A549 (cell line): ENCODE results near the gene ABCC1. TPM values are rescaled to one million over a fixed set of nuclear protein-coding genes. Genes with fewer than 3 reads are reported as not detected.

Experiments
- ATAC-seq, 2 experiments: fragments of 200-7000 bp in 1 of 2; fragments of >200 bp in 1 of 2; cut with Nextera tagmentation in 1 of 2; cut with Tn5 transposase in 1 of 2; 3 replicates each; pipeline versions ENCODE4 v1.8.0 to v1.9.1; 2018 to 2020; ENCODE audit warnings: mild to moderate bottlenecking in 1 of 2, moderate library complexity in 1 of 2
- CTCF ChIA-PET: fragments of 300-600 bp; sonication (Branson Sonifier 250); formaldehyde crosslinking; extraction: SDS; loops from one replicate; lab custom pipeline; 2021; ENCODE audit warnings: antibody characterized with exemption, inconsistent platforms; lab: Yijun Ruan, JAX
- POLR2A ChIA-PET: fragments of 350-600 bp; formaldehyde crosslinking; extraction: SDS; loops from one replicate; lab custom pipeline; 2021; ENCODE audit warnings: antibody characterized with exemption, inconsistent platforms; lab: Yijun Ruan, JAX
- DNase-seq, 2 experiments: peaks; one replicate each; pipeline versions ENCODE4 v3.0.0 to v3.0.0-alpha.2; 2011 to 2016; ENCODE audit warnings: low read depth in 1 of 2, low spot score in 1 of 2
- FAIRE-seq: peaks from 2 replicates; lab custom pipeline; 2011; peaks lifted over from hg19 to GRCh38; lab: Jason Lieb, UNC
- H3K27ac ChIP-seq, 2 experiments: fragments of >200 bp; sonication (Bioruptor Twin); formaldehyde crosslinking; 3 replicates each; pipeline ENCODE4 v1.5.1; 2016 to 2017
- H3K4me1 ChIP-seq: fragments of >200 bp; sonication (Bioruptor Twin); formaldehyde crosslinking; 3 replicates; pipeline ENCODE4 v1.6.1; 2016
- H3K4me2 ChIP-seq: fragments of >200 bp; sonication (Bioruptor Twin); formaldehyde crosslinking; 3 replicates; pipeline ENCODE4 v1.6.1; 2016
- H3K4me3 ChIP-seq: fragments of >200 bp; sonication (Bioruptor Twin); formaldehyde crosslinking; 3 replicates; pipeline ENCODE4 v1.5.1; 2016
- H3K9me3 ChIP-seq: fragments of >200 bp; sonication (Bioruptor Twin); formaldehyde crosslinking; 3 replicates; pipeline ENCODE4 v1.6.1; 2016
- CBX8 ChIP-seq: fragments of 200-600 bp; sonication (generic); IDR thresholded peaks from 2 replicates; pipeline ENCODE4 v1.6.1; 2016
- EP300 ChIP-seq, 2 experiments: fragments of >200 bp; sonication (Bioruptor Twin); formaldehyde crosslinking; IDR thresholded peaks; 2 replicates in 1 of 2; 3 replicates in 1 of 2; pipeline ENCODE4 v1.6.1; 2016 to 2017
- ESRRA ChIP-seq: fragments of 150-350 bp; IDR thresholded peaks from 2 replicates; pipeline ENCODE4 v1.6.1; 2014; ENCODE audit warnings: mild to moderate bottlenecking, low read length, borderline replicate concordance
- FOSB ChIP-seq: fragments of 250-450 bp; sonication (Bioruptor Pico); IDR thresholded peaks from 2 replicates; pipeline ENCODE4 v1.5.0; 2020; ENCODE audit warnings: mild to moderate bottlenecking, moderate library complexity
- FOXS1 ChIP-seq: fragments of 250-450 bp; sonication (Bioruptor Pico); IDR thresholded peaks from 2 replicates; pipeline ENCODE4 v1.5.0; 2020; ENCODE audit warnings: mild to moderate bottlenecking, moderate library complexity
- GATA3 ChIP-seq: IDR thresholded peaks from 2 replicates; pipeline ENCODE4 v1.6.1; 2012; ENCODE audit warnings: borderline replicate concordance
- HOXA7 ChIP-seq: fragments of 250-450 bp; sonication (Bioruptor Pico); IDR thresholded peaks from 2 replicates; pipeline ENCODE4 v1.5.0; 2020; ENCODE audit warnings: mild to moderate bottlenecking, moderate library complexity
- KDM1A ChIP-seq: fragments of 200-600 bp; sonication (generic); IDR thresholded peaks from 2 replicates; pipeline ENCODE4 v1.6.1; 2016; ENCODE audit warnings: low read depth, mild to moderate bottlenecking
- KDM5A ChIP-seq: fragments of 200-600 bp; sonication (generic); IDR thresholded peaks from 2 replicates; pipeline ENCODE4 v1.6.1; 2016; ENCODE audit warnings: antibody characterized with exemption, mild to moderate bottlenecking
- MYC ChIP-seq: IDR thresholded peaks from 2 replicates; pipeline ENCODE4 v1.6.1; 2012; ENCODE audit warnings: mild to moderate bottlenecking, inconsistent platforms, low read length, improper control_type of control experiment, borderline replicate concordance
- NPAS2 ChIP-seq: fragments of 250-450 bp; sonication (Bioruptor Pico); IDR thresholded peaks from 2 replicates; pipeline ENCODE4 v1.8.0; 2022; ENCODE audit warnings: mild to moderate bottlenecking, moderate library complexity, borderline replicate concordance
- PHF8 ChIP-seq: fragments of 200-600 bp; sonication (generic); IDR thresholded peaks from 2 replicates; pipeline ENCODE4 v1.6.1; 2016; ENCODE audit warnings: low read depth, mild to moderate bottlenecking, antibody characterized with exemption, moderate library complexity, borderline replicate concordance
- RAD21 ChIP-seq, 2 experiments: fragments of >200 bp in 1 of 2; sonication (Bioruptor Twin) in 1 of 2; formaldehyde crosslinking in 1 of 2; IDR thresholded peaks in 1 of 2; conservative IDR thresholded peaks in 1 of 2; 2 replicates in 1 of 2; 3 replicates in 1 of 2; pipeline ENCODE4 v1.6.1; 2012 to 2018; ENCODE audit warnings: inconsistent platforms in 1 of 2
- RFX5 ChIP-seq: fragments of 450-650 bp; IDR thresholded peaks from 2 replicates; pipeline ENCODE4 v1.7.1; 2014; ENCODE audit warnings: antibody characterized with exemption, mild to moderate bottlenecking, moderate library complexity
- SMC3 ChIP-seq: fragments of >200 bp; sonication (Bioruptor Twin); formaldehyde crosslinking; IDR thresholded peaks from 3 replicates; pipeline ENCODE4 v1.6.1; 2018; ENCODE audit warnings: inconsistent platforms
- WGBS: methylation state at CpG from one replicate; pipeline ENCODE4 v1.1.6; 2017; ENCODE audit errors: missing lambda C conversion rate; 5-methylcytosine and 5-hydroxymethylcytosine counted together
- polyA plus RNA-seq, 4 experiments: library from polyadenylated mRNA; depleted of rRNA in 3 of 4; stranded (reverse); fragments of >200 nt; fragmentation: RNase III in 1 of 4; extraction: RNeasy Plus Mini Kit Qiagen cat#74134 plus additional on column Dnase treatment in 1 of 4; gene quantifications; 2 replicates in 3 of 4; 3 replicates in 1 of 4; pipeline ENCODE4 v1.2.3, GENCODE V29; 2011 to 2017
- TF ChIP-seq, protein P1 (sequence below): fragments of 450-650 bp; IDR thresholded peaks from 2 replicates; pipeline ENCODE4 v1.6.1; 2014; ENCODE audit warnings: antibody characterized with exemption
- TF ChIP-seq, protein P2 (sequence below): IDR thresholded peaks from 2 replicates; pipeline ENCODE4 v1.6.1; 2012
- TF ChIP-seq, protein P3 (sequence below): fragments of >200 bp; sonication (Bioruptor Twin); formaldehyde crosslinking; IDR thresholded peaks from 3 replicates; pipeline ENCODE4 v1.5.1; 2016
- TF ChIP-seq, protein P4 (sequence below): fragments of 250-450 bp; sonication (Bioruptor Pico); IDR thresholded peaks from 2 replicates; pipeline ENCODE4 v1.5.0; 2020; ENCODE audit warnings: low read depth, mild to moderate bottlenecking, moderate library complexity

The ABCC1 gene
- polyA plus RNA-seq, 2 of the 4 experiments (the other 2 are of a cell fraction), result 56.5 to 93.8 TPM

DNA sequence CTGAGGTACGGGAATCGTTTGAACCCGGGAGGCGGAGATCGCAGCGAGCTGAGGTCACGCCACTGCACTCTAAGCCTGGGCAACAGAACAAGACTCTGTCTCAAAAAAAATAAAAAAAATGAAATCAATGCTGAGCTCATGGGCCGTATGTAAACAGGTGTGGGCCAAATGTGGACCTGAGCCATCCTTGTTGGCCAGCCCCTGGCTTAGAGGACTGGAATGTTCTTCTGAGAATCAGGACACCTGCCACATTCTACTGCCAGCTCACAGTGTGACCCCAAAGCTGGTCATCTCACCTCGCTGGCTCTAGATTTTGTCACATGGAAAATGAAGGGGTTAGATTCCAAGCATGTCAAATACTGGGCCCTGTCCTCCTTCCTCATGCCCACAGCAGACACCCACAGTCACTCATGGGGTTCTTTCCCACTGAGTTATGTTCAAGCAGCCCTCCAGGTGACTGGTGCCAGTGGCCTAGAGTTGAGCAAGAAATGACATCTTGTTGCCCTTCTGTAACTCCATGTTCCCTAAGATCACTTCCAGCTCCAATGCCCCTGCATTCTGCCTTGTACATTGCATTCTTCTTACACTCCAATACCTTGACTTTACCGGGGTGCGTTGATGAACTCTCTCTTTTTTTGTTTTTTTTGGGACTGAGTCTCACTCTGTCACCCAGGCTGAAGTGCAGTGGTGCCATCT, 110.6 kb downstream of the ABCC1 start (continued):
- TF ChIP-seq, protein P1, sequence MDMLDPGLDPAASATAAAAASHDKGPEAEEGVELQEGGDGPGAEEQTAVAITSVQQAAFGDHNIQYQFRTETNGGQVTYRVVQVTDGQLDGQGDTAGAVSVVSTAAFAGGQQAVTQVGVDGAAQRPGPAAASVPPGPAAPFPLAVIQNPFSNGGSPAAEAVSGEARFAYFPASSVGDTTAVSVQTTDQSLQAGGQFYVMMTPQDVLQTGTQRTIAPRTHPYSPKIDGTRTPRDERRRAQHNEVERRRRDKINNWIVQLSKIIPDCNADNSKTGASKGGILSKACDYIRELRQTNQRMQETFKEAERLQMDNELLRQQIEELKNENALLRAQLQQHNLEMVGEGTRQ, result no peak
- TF ChIP-seq NPAS2 (CRISPR knock-in tag), result no peak
- TF ChIP-seq PHF8, result no peak
- no peak for TF ChIP-seq MYC
- no peak for TF ChIP-seq RAD21 (conservative IDR thresholded peaks at IDR 0.05 in 1 of 2, IDR thresholded peaks at IDR 0.05 in 1 of 2)
- TF ChIP-seq CBX8, result no peak
- TF ChIP-seq ESRRA, result no peak
- TF ChIP-seq KDM1A, result no peak
- no peak for TF ChIP-seq RFX5
- TF ChIP-seq EP300 (IDR thresholded peaks at IDR 0.05), result no peak
- TF ChIP-seq, protein P2, sequence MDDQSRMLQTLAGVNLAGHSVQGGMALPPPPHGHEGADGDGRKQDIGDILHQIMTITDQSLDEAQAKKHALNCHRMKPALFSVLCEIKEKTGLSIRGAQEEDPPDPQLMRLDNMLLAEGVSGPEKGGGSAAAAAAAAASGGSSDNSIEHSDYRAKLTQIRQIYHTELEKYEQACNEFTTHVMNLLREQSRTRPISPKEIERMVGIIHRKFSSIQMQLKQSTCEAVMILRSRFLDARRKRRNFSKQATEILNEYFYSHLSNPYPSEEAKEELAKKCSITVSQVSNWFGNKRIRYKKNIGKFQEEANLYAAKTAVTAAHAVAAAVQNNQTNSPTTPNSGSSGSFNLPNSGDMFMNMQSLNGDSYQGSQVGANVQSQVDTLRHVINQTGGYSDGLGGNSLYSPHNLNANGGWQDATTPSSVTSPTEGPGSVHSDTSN, result no peak
- no peak for TF ChIP-seq FOXS1 (CRISPR knock-in tag)
- TF ChIP-seq FOSB (CRISPR knock-in tag), result no peak
- TF ChIP-seq, protein P3, sequence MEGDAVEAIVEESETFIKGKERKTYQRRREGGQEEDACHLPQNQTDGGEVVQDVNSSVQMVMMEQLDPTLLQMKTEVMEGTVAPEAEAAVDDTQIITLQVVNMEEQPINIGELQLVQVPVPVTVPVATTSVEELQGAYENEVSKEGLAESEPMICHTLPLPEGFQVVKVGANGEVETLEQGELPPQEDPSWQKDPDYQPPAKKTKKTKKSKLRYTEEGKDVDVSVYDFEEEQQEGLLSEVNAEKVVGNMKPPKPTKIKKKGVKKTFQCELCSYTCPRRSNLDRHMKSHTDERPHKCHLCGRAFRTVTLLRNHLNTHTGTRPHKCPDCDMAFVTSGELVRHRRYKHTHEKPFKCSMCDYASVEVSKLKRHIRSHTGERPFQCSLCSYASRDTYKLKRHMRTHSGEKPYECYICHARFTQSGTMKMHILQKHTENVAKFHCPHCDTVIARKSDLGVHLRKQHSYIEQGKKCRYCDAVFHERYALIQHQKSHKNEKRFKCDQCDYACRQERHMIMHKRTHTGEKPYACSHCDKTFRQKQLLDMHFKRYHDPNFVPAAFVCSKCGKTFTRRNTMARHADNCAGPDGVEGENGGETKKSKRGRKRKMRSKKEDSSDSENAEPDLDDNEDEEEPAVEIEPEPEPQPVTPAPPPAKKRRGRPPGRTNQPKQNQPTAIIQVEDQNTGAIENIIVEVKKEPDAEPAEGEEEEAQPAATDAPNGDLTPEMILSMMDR, result no peak

DNA sequence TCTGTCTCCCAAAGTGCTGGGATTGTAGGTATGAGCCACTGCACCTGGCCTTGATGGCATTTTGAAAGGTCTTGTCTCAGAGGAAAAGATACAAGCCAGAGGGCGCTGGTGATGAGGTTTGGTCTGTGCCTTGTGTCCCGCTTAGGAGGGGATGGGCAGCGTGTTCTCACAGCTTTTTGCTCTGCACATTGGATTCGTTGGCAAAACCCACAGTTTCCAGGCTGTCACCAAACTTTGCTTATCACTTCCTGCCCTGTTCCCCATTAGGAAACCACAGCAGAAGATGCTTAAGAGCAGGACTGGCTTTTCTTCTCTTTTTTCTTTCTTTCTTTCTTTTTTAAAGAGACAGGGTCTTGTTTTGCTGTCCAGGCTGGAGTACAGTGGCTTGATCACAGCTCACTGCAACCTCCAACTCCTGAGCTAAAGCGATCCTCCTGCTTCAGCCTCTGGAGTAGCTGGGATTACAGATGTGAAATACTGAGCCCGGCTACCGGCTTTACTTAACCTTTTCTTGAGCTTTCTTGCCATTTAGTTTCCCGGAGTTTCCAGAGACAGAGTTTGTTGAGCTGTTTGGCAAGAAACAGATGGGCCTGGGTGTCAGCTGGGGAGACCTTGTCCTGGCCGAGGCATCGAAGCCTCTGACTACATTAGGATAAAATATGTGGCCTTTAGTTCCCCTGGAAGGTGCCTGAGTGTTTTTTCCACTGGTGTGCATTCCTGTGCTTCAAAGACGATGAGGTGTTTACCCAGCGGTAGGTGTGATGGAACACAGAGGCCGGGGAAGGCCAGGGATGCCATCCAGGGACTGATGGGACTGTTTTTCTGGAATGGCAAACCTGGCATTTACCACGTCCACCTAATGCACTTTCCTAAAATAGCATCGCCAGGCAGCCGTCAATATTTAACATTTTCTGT, 112.9 kb downstream of the ABCC1 start:
- Histone ChIP-seq H3K9me3 (no peaks in the 10 kb centered on the region), H3K4me3 (no peak overlapping the region), H3K27ac (no peak overlapping the region)
- ATAC-seq, result no peak
- POLR2A ChIA-PET, result no interaction called here
- TF ChIP-seq, protein P4, sequence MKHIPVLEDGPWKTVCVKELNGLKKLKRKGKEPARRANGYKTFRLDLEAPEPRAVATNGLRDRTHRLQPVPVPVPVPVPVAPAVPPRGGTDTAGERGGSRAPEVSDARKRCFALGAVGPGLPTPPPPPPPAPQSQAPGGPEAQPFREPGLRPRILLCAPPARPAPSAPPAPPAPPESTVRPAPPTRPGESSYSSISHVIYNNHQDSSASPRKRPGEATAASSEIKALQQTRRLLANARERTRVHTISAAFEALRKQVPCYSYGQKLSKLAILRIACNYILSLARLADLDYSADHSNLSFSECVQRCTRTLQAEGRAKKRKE (CRISPR knock-in tag), result no peak
- TF ChIP-seq GATA3, result no peak
- no peak for TF ChIP-seq KDM5A
- TF ChIP-seq, protein P2, result no peak
- TF ChIP-seq HOXA7 (CRISPR knock-in tag), result no peak
- TF ChIP-seq PHF8, result no peak
- no peak for TF ChIP-seq SMC3
- TF ChIP-seq, all 56 proteins: peak for 0
- CTCF ChIA-PET, result interaction anchor here (0.6 to 1.5 kb wide), 4 partner anchors 8 to 32 kb away, joined by 3 to 6 read pairs (median 4); no protein-coding TSS in a partner anchor
- Histone ChIP-seq H3K4me2 (no peak overlapping the region), H3K4me1 (no peaks in the 10 kb centered on the region)
- no peak for DNase-seq
- no peak for FAIRE-seq
- WGBS, result 87% methylated on average over 16 of the region's 16 CpGs
